SK-N-MC (cell line): Measurements from ENCODE around the gene DLG2.
"Not testable (repeated sequence)": the region's sequence is repeated elsewhere in the genome, so short reads cannot be mapped to it uniquely, and the experiment has no call there.

ENCODE experiments used
- EZH2 ChIP-seq: fragments of 200-600 bp; sonication (generic); IDR thresholded peaks from one replicate; pipeline ENCODE4 v1.6.1; 2017; ENCODE audit warnings: antibody characterized with exemption
- FOXP2 ChIP-seq: optimal IDR thresholded peaks from 2 replicates; pipeline ENCODE3; 2011; ENCODE audit warnings: mild to moderate bottlenecking, moderate library complexity; ENCODE audit not compliant: insufficient read depth; ENCODE audit errors: extremely low read length, control extremely low read depth
- POLR2AphosphoS5 ChIP-seq: IDR thresholded peaks from 2 replicates; pipeline ENCODE4 v1.6.1; 2012; ENCODE audit warnings: mild to moderate bottlenecking, low read depth, low read length, borderline replicate concordance

DNA sequence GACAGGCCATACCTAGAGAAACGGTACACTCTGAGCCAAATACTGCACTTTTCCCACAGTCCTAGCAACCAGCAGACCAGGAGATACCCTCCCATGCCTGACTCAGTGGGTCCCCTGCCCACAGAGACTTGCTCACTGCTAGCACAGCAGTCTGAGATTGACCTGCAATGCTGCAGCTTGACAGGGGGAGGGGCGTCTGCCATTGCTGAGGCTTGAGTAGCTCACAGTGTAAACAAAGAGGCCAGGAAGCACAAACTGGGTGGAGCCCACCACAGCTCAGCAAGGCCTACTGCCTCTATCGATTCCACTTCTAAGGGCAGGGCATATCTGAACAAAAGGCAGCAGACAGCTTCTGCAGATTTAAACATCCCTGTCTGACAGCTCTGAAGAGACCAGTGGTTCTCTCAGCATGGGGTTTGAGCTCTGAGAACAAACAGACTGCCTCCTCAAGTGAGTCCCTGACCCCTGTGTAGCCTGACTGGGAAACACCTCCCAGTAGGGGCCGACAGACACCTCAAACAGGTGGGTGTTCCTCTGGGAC is 231.6 kb downstream of the DLG2 start:
- not testable (repeated sequence) for TF ChIP-seq POLR2AphosphoS5, FOXP2, EZH2
